ENCODE measurements around the gene FGF9.

- TF ChIP-seq RFX5 (IDR thresholded peaks at IDR 0.05) (no peak), EP300 (IDR thresholded peaks at IDR 0.05) (no peak), CTCF (IDR thresholded peaks at IDR 0.05) (no peak), CBX2 (IDR thresholded peaks at IDR 0.05; ENCODE audit: borderline replicate concordance, low read depth) (no peak), MAZ (IDR thresholded peaks at IDR 0.05; ENCODE audit: borderline replicate concordance, low read depth, low read length) (no peak), NR3C1 (IDR thresholded peaks at IDR 0.05) (no peak), FOSB (CRISPR knock-in tag; IDR thresholded peaks at IDR 0.05) (no peak), RAD21 (conservative IDR thresholded peaks at IDR 0.05 in 1 of 2, IDR thresholded peaks at IDR 0.05 in 1 of 2) (no peak), POLR2A (IDR thresholded peaks at IDR 0.05; ENCODE audit: low read length) (no peak), CEBPB (IDR thresholded peaks at IDR 0.05) (no peak), CHD2 (IDR thresholded peaks at IDR 0.05; ENCODE audit: low read length, partially characterized antibody) (no peak)
Observed at GRCh38 chr13:21735701-21736401, 65.0 kb downstream of the FGF9 start.

All from A549 (cell line).